Measurements from ENCODE around the gene SIN3B.

GRCh38 chr19:16922949-16923348 is 93.8 kb downstream of the SIN3B start:
- TF ChIP-seq, protein P1, sequence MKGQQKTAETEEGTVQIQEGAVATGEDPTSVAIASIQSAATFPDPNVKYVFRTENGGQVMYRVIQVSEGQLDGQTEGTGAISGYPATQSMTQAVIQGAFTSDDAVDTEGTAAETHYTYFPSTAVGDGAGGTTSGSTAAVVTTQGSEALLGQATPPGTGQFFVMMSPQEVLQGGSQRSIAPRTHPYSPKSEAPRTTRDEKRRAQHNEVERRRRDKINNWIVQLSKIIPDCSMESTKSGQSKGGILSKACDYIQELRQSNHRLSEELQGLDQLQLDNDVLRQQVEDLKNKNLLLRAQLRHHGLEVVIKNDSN (IDR thresholded peaks at IDR 0.05) = no peak
- TF ChIP-seq TAF1 (IDR thresholded peaks at IDR 0.05; ENCODE audit: low read depth) (no peak), RAD21 (IDR thresholded peaks at IDR 0.05; ENCODE audit: low read depth) (no peak), FOXM1 (IDR thresholded peaks at IDR 0.05; ENCODE audit: borderline replicate concordance, low read depth) (no peak), CEBPB (IDR thresholded peaks at IDR 0.05) (no peak), EP300 (IDR thresholded peaks at IDR 0.05; ENCODE audit: borderline replicate concordance) (no peak), EGR1 (IDR thresholded peaks at IDR 0.05) (no peak), NFIC (IDR thresholded peaks at IDR 0.05) (no peak), TCF12 (IDR thresholded peaks at IDR 0.05; ENCODE audit: low read depth) (no peak), CREB1 (IDR thresholded peaks at IDR 0.05; ENCODE audit: low read depth) (no peak), YY1 (IDR thresholded peaks at IDR 0.05; ENCODE audit: low read depth) (no peak), ZBTB7A (IDR thresholded peaks at IDR 0.05; ENCODE audit: low read depth) (no peak)
- TF ChIP-seq, protein P2, sequence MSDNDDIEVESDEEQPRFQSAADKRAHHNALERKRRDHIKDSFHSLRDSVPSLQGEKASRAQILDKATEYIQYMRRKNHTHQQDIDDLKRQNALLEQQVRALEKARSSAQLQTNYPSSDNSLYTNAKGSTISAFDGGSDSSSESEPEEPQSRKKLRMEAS (IDR thresholded peaks at IDR 0.05) = no peak
- TF ChIP-seq, protein P3, sequence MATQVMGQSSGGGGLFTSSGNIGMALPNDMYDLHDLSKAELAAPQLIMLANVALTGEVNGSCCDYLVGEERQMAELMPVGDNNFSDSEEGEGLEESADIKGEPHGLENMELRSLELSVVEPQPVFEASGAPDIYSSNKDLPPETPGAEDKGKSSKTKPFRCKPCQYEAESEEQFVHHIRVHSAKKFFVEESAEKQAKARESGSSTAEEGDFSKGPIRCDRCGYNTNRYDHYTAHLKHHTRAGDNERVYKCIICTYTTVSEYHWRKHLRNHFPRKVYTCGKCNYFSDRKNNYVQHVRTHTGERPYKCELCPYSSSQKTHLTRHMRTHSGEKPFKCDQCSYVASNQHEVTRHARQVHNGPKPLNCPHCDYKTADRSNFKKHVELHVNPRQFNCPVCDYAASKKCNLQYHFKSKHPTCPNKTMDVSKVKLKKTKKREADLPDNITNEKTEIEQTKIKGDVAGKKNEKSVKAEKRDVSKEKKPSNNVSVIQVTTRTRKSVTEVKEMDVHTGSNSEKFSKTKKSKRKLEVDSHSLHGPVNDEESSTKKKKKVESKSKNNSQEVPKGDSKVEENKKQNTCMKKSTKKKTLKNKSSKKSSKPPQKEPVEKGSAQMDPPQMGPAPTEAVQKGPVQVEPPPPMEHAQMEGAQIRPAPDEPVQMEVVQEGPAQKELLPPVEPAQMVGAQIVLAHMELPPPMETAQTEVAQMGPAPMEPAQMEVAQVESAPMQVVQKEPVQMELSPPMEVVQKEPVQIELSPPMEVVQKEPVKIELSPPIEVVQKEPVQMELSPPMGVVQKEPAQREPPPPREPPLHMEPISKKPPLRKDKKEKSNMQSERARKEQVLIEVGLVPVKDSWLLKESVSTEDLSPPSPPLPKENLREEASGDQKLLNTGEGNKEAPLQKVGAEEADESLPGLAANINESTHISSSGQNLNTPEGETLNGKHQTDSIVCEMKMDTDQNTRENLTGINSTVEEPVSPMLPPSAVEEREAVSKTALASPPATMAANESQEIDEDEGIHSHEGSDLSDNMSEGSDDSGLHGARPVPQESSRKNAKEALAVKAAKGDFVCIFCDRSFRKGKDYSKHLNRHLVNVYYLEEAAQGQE (IDR thresholded peaks at IDR 0.05; ENCODE audit: low read depth) = no peak

All from Ishikawa (cell line).